Osteoblast (primary cell): ENCODE results near the gene HEATR9. TPM values are rescaled to one million over a fixed set of nuclear protein-coding genes. Genes with fewer than 3 reads are reported as not detected.

Source experiments
- DNase-seq: peaks from one replicate; pipeline ENCODE4 v3.0.0; 2011; ENCODE audit warnings: low spot score, mixed read lengths; ENCODE audit not compliant: insufficient read length; ENCODE audit errors: missing footprints
- H2AFZ ChIP-seq: 2 replicates; pipeline ENCODE4 v1.6.0; 2011; ENCODE audit warnings: mild to moderate bottlenecking, low read length
- H3K27ac ChIP-seq: 2 replicates; pipeline ENCODE4 v1.5.1; 2011; ENCODE audit warnings: mild to moderate bottlenecking, low read depth, low read length, moderate library complexity
- H3K27me3 ChIP-seq: 2 replicates; pipeline ENCODE4 v1.6.0; 2012; ENCODE audit warnings: mild to moderate bottlenecking, control low read depth, inconsistent platforms, low read length, moderate library complexity; ENCODE audit not compliant: insufficient read depth
- H3K36me3 ChIP-seq: 2 replicates; pipeline ENCODE4 v1.5.1; 2011; ENCODE audit warnings: mild to moderate bottlenecking, low read length, control low read depth, moderate library complexity; ENCODE audit not compliant: insufficient read depth
- H3K4me1 ChIP-seq: 2 replicates; pipeline ENCODE4 v1.5.1; 2011; ENCODE audit warnings: mild to moderate bottlenecking, low read length, control low read depth, moderate library complexity; ENCODE audit not compliant: insufficient read depth
- H3K4me2 ChIP-seq: 2 replicates; pipeline ENCODE4 v1.6.0; 2011; ENCODE audit warnings: mild to moderate bottlenecking, low read length; ENCODE audit not compliant: insufficient read depth
- H3K4me3 ChIP-seq: fragments of 200-600 bp; sonication (generic); 3 replicates; pipeline ENCODE4 v1.5.1; 2012; ENCODE audit warnings: mild to moderate bottlenecking, low read length, inconsistent platforms; ENCODE audit not compliant: insufficient read depth
- H3K79me2 ChIP-seq: 2 replicates; pipeline ENCODE4 v1.6.0; 2012; ENCODE audit warnings: mild to moderate bottlenecking, low read length, control low read depth, inconsistent platforms; ENCODE audit not compliant: insufficient read depth
- H3K9me3 ChIP-seq: 2 replicates; pipeline ENCODE4 v1.5.1; 2011; ENCODE audit warnings: low read depth, low read length, control low read depth
- H4K20me1 ChIP-seq: 2 replicates; pipeline ENCODE4 v1.6.0; 2012; ENCODE audit warnings: mild to moderate bottlenecking, low read length, control low read depth; ENCODE audit not compliant: insufficient read depth
- total RNA-seq: library from RNA; depleted of rRNA; stranded (reverse); fragments of >200 nt; gene quantifications from 2 replicates; pipeline ENCODE4 v1.2.3, GENCODE V29; 2012
- TF ChIP-seq, protein P1 (sequence below): IDR thresholded peaks from 2 replicates; pipeline ENCODE4 v1.5.1; 2011; ENCODE audit warnings: mild to moderate bottlenecking, low read depth, low read length, moderate library complexity; ENCODE audit errors: extremely low read depth

HEATR9 gene
- total RNA-seq, 1 donor, result not detected

DNA sequence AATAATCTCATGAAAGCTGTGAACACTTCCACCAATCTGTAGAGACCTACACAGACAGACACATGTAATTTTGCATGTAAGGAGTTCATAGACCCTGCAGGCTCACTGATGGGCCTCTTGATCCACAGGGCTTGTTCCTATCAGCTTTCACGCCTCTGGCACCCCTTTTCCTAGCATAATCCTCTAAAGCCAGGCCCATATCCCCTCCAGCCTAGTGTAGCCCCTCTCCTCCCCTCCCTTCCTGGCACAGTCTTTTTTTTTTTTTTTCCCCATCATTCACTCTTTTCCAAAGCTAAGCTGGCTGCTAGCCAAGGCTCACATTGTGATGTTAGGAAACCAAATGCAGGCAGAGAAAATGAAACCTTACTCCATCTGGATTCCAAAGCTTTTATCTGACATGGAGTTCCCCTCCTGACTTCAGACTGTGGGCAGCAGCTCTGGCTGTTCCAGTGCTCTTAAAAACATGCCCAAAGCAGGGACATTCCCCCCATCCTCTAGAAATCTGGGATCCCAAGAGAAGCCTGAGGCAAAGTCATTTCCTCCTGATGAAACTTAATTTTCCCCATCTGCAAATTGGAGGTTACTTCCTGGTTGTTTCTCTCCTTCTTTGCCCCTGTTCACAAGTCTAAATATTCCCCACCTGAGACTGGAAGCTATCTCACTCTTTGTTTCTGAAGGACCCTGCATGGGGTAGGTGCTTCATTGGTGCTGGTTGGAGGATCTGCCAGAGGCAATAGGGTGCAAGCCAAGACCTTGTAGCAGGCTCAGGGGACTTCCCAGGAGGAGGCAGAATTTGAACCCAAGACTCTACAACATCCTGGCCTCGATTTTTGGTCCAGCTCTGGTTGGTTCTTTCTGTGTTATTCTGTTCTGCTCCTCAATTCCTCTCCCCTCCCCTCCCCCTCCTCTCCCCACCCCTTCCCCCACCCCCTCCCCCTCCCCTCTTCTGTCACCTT lies 21.4 kb upstream of the HEATR9 start:
- peak overlapping the region; percentile 1 for H3K27ac ChIP-seq
- no peaks in the 10 kb centered on the region for H4K20me1 ChIP-seq
- H3K36me3 ChIP-seq, result no peaks in the 10 kb centered on the region
- H3K4me2 ChIP-seq, result peak overlapping the region; percentile 28
- H3K79me2 ChIP-seq, result no peaks in the 10 kb centered on the region
- no peaks in the 10 kb centered on the region for H3K9me3 ChIP-seq
- no peak overlapping the region for H3K4me3 ChIP-seq
- DNase-seq, result peak; percentile 84
- peaks cover 19% of the 10 kb centered on the region for H3K4me1 ChIP-seq
- peak overlapping the region; percentile 74 for H2AFZ ChIP-seq
- TF ChIP-seq, protein P1, sequence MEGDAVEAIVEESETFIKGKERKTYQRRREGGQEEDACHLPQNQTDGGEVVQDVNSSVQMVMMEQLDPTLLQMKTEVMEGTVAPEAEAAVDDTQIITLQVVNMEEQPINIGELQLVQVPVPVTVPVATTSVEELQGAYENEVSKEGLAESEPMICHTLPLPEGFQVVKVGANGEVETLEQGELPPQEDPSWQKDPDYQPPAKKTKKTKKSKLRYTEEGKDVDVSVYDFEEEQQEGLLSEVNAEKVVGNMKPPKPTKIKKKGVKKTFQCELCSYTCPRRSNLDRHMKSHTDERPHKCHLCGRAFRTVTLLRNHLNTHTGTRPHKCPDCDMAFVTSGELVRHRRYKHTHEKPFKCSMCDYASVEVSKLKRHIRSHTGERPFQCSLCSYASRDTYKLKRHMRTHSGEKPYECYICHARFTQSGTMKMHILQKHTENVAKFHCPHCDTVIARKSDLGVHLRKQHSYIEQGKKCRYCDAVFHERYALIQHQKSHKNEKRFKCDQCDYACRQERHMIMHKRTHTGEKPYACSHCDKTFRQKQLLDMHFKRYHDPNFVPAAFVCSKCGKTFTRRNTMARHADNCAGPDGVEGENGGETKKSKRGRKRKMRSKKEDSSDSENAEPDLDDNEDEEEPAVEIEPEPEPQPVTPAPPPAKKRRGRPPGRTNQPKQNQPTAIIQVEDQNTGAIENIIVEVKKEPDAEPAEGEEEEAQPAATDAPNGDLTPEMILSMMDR, result no peak
- no peaks in the 10 kb centered on the region for H3K27me3 ChIP-seq

DNA sequence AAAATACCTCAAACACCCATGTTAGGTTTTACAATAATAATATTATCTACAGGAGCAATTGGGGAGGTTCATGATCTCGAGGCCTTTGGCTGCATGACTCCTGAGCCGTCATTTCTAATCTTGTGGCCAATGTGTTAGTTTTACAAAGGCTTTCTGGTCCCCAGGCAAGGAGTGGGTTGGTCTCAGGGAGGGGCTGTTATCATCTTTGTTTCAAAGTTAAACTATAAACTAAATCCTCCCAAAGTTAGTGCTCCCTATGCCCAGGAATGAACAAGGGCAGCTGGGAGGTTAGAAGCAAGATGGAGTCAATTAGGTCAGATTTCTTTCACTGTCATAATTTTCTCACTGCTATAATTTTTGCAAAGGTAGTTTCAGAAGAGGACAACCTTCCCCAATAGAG lies 20.6 kb upstream of the HEATR9 start:
- no peaks in the 10 kb centered on the region for H3K79me2 ChIP-seq
- TF ChIP-seq, protein P1, result no peak
- H3K4me1 ChIP-seq, result peaks cover 17% of the 10 kb centered on the region
- no peak overlapping the region for H3K27ac ChIP-seq
- H3K36me3 ChIP-seq, result no peaks in the 10 kb centered on the region
- H3K27me3 ChIP-seq, result no peaks in the 10 kb centered on the region
- H4K20me1 ChIP-seq, result no peaks in the 10 kb centered on the region
- H3K9me3 ChIP-seq, result no peaks in the 10 kb centered on the region
- H2AFZ ChIP-seq, result no peak overlapping the region
- no peak for DNase-seq
- H3K4me2 ChIP-seq, result no peak overlapping the region
- no peak overlapping the region for H3K4me3 ChIP-seq

DNA sequence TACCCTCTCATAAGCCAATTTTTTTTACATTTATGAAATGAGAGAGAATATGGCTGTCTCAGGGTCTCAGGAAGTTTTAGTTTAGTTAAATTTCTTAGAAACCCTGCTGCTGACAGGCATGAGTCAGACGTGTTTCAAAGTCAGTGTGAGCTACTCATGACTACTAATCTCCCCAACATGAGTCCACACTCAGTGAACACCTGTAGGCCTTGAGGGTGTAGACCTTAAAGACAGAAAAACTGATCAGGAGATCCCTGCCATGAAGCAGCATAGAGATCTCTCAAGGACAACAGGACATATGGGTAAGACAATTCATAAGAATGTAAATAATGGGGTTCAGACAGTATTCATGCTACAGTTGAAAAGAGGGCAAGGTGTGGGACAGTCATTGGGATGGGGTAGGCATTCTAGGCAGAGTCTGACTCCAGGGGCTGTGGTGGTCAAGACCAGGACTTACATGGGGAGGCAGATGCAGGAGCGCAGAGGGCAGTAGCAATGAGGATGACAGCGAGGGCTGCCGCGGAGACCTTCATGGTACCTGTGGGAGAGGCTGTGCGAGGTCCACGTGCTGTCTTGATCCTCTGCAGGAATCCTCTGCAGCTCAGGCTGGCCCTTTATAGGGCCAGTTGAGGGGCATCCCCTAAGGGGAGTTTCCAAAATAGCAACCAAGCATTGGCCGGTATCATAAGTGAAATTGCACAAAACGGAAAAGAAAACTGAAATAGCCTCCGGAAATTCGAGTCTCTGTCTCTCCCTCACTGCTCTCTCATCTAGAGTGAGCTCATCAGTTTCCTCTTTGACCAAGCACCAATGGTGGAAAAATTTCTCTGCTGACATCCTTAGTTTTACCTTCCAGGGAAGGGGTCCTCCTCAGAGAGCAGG lies 11.3 kb upstream of the HEATR9 start, which contains the start of gene CCL5:
CCL5 (minus strand) TSS at position 588 of the 882 bp plus-strand sequence.
- Histone ChIP-seq H3K9me3 (no peaks in the 10 kb centered on the region), H3K27me3 (no peaks in the 10 kb centered on the region), H3K4me3 (no peak within 1 kb of the TSS), H3K4me2 (no peak within 1 kb of the TSS), H2AFZ (no peak within 1 kb of the TSS), H3K4me1 (no peaks in the 10 kb centered on the region), H3K79me2 (no peaks in the 10 kb centered on the region), H4K20me1 (no peaks in the 10 kb centered on the region), H3K36me3 (no peaks in the 10 kb centered on the region), H3K27ac (no peak within 1 kb of the TSS)
- TF ChIP-seq, protein P1, result no peak
- DNase-seq, result no peak
